HG02759 (cell line): Measurements from ENCODE around the gene TRUB1.

Source experiments
- ATAC-seq: cut with Tn5 transposase; IDR thresholded peaks from one replicate; pipeline ENCODE4 v1.9.1; 2021; ENCODE audit warnings: mild to moderate bottlenecking, moderate library complexity; ENCODE audit not compliant: unreplicated experiment

Gene TRUB1

DNA sequence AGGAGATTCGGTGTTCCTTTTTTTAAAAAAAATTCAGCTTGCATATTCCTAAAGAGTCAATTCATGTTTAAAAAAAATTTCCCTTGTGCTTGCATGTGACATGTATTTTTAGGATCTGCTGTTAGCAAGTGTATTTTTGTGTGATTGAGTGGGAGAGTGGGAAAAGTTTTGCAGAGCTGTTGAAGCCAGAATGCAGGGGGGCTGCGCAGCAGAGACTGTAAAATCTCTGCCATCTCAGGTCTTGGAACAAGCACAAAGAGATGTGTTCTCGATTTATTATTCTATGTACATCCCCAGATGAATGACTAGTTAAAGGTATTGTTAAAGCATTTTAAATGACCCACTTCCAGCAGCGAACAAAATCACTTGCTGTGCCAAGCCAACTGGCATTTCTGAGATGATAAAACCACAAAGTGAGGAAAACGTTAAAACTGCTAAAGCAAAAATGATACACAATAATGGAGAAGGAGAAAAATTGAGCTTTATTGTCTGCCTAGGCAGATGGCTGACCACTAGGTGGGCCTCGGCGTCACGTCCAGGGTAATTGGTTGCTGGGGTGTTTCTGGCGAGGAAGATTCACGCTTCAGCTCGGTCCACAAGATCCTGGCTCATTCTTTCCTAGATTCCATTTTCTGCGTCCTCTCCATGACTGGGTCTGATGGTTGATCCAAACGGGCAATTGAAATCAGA lies 88.2 kb downstream of the TRUB1 start:
- ATAC-seq: no peak

DNA sequence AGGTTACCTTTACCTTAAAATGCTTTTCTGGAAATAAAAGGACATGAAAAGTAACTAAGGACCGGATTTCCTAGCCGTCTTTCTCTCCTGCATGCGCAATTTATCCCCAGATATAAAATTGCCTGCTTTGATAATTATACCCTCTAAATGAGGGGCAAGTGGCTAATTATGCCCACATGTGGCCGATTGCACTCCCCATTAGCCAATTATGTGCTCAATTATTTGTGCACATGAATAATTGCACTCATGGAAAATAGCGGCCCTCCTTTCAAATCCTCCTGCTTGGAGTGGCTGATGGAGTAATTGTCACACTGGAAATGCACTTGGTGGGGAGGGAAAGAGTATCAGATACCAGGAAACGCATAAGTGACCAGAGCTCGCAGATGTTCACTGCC lies 88.7 kb downstream of the TRUB1 start:
- ATAC-seq: no peak
